A673 (cell line): ENCODE results near the gene RSPH6A.

ENCODE experiments used
- CTCF ChIP-seq: fragments of 300-800, 200-600 bp; sonication (generic); conservative IDR thresholded peaks from 2 replicates; pipeline ENCODE4 v1.5.1; 2017; ENCODE audit warnings: low read depth, mild to moderate bottlenecking, antibody characterized with exemption, low read length, moderate library complexity, mixed read lengths
- EZH2 ChIP-seq: fragments of 200-600 bp; sonication (generic); IDR thresholded peaks from 2 replicates; pipeline ENCODE4 v1.6.1; 2017; ENCODE audit warnings: borderline replicate concordance, low read depth, mild to moderate bottlenecking, mixed read lengths, antibody characterized with exemption, low read length; ENCODE audit not compliant: poor library complexity, severe bottlenecking

GRCh38 chr19:45827459-45828093 is 12.5 kb upstream of the RSPH6A start:
- no peak for TF ChIP-seq EZH2
- TF ChIP-seq CTCF, result no peak
